HEK293T (cell line): ENCODE data around the gene FGF22.

Experiments
- BHLHE40 ChIP-seq: fragments of 450-650 bp; IDR thresholded peaks from 2 replicates; pipeline ENCODE4 v1.6.1; 2016; ENCODE audit warnings: mild to moderate bottlenecking, moderate library complexity, borderline replicate concordance
- SP1 ChIP-seq: fragments of 450-650 bp; IDR thresholded peaks from 2 replicates; pipeline ENCODE4 v1.6.1; 2017
- SUZ12 ChIP-seq: fragments of 450-650 bp; IDR thresholded peaks from 2 replicates; pipeline ENCODE4 v1.6.1; 2016; ENCODE audit warnings: mild to moderate bottlenecking

DNA sequence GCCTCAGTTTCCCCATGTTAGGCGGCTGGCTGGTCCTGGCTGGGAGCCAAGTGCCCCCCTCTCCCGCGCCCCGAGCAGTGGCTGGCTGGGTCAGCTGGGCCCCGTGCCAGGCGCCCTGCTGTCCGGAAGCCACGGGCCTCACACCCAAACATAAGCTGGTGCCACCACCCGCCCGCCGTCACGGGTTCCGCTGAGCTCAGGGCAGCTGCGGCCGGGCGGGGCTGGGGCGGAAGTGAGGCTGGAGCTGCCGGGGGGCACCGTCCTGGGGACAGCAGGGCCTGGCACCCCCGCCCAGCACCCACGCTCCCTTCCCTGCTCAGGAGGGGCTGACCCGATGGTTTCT lies 30.7 kb upstream of the FGF22 start:
- no peak for TF ChIP-seq SUZ12
- no peak for TF ChIP-seq SP1
- TF ChIP-seq BHLHE40 = no peak
